Measurements from ENCODE around the gene NOTCH1.

DNA sequence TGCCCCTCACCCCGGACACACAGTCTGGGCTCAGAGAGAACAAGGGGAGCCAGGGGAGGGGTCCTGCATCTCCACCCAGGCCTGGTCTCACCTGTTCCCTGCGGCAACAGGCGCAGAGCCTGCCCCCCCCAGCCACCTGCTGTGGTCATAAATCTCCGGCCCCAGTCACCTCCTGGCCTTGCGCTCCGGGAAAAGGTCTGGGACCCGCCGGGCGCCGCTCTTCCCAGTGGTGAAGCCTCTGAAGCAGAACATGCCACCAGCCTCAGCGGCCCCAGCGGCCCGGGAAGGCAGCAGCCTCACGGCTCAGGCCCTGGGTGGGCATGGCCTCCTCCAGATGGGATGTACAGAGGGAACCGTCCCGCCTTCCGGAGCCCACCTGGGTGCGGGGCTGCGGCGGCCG is 20.6 kb downstream of the NOTCH1 start:
- TF ChIP-seq, protein P1, sequence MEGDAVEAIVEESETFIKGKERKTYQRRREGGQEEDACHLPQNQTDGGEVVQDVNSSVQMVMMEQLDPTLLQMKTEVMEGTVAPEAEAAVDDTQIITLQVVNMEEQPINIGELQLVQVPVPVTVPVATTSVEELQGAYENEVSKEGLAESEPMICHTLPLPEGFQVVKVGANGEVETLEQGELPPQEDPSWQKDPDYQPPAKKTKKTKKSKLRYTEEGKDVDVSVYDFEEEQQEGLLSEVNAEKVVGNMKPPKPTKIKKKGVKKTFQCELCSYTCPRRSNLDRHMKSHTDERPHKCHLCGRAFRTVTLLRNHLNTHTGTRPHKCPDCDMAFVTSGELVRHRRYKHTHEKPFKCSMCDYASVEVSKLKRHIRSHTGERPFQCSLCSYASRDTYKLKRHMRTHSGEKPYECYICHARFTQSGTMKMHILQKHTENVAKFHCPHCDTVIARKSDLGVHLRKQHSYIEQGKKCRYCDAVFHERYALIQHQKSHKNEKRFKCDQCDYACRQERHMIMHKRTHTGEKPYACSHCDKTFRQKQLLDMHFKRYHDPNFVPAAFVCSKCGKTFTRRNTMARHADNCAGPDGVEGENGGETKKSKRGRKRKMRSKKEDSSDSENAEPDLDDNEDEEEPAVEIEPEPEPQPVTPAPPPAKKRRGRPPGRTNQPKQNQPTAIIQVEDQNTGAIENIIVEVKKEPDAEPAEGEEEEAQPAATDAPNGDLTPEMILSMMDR (IDR thresholded peaks at IDR 0.05), result no peak
- no peak for TF ChIP-seq EP300 (IDR thresholded peaks at IDR 0.05)

All from gastroesophageal sphincter (tissue), 3 donors.